Fibroblast of lung (primary cell): ENCODE data around the gene TRPC4AP. TPM values are rescaled to one million over a fixed set of nuclear protein-coding genes. Genes with fewer than 3 reads are reported as not detected.

Experiments used
- DNase-seq, 2 donors: peaks; one replicate each; pipeline versions ENCODE4 v3.0.0 to v3.0.0-alpha.2; 2010; ENCODE audit warnings: low read depth in 2 of 2
- H2AFZ ChIP-seq: 2 replicates; pipeline ENCODE4 v1.5.1; 2012; ENCODE audit warnings: low read length, control low read depth, inconsistent platforms
- H3K27ac ChIP-seq: 2 replicates; pipeline ENCODE4 v1.5.1; 2011; ENCODE audit warnings: low read length, control low read depth; ENCODE audit not compliant: insufficient read depth
- H3K27me3 ChIP-seq: 2 replicates; pipeline ENCODE4 v1.5.1; 2011; ENCODE audit warnings: mild to moderate bottlenecking, low read length; ENCODE audit not compliant: control insufficient read depth, insufficient read depth
- H3K36me3 ChIP-seq: 2 replicates; pipeline ENCODE4 v1.5.1; 2011; ENCODE audit warnings: low read length; ENCODE audit not compliant: control insufficient read depth, insufficient read depth
- H3K4me1 ChIP-seq: 2 replicates; pipeline ENCODE4 v1.5.1; 2011; ENCODE audit warnings: low read length; ENCODE audit not compliant: control insufficient read depth, insufficient read depth; ENCODE audit errors: extremely low read depth
- H3K4me2 ChIP-seq: 2 replicates; pipeline ENCODE4 v1.5.1; 2011; ENCODE audit warnings: low read length, control low read depth; ENCODE audit not compliant: insufficient read depth; ENCODE audit errors: extremely low read depth
- H3K4me3 ChIP-seq, 4 experiments: fragments of 200-600 bp in 1 of 4; sonication (generic) in 1 of 4; replicated peaks in 1 of 4; 2 replicates each; pipeline ENCODE4 v1.5.1; 2011 to 2016; ENCODE audit warnings: low read length in 4 of 4, low read depth in 3 of 4, mild to moderate bottlenecking in 3 of 4, control low read depth in 2 of 4, inconsistent platforms in 1 of 4, mixed read lengths in 1 of 4; ENCODE audit not compliant: insufficient read depth in 1 of 4; ENCODE audit errors: control extremely low read depth in 1 of 4
- H3K79me2 ChIP-seq: 2 replicates; pipeline ENCODE4 v1.5.1; 2012; ENCODE audit warnings: mild to moderate bottlenecking, low read length, inconsistent platforms; ENCODE audit not compliant: control insufficient read depth, insufficient read depth
- H3K9ac ChIP-seq: 2 replicates; pipeline ENCODE4 v1.5.1; 2011; ENCODE audit warnings: mild to moderate bottlenecking, low read length, control low read depth; ENCODE audit not compliant: insufficient read depth
- H3K9me3 ChIP-seq: 2 replicates; pipeline ENCODE4 v1.5.1; 2012; ENCODE audit warnings: low read depth, low read length; ENCODE audit not compliant: control insufficient read depth, insufficient read depth
- H4K20me1 ChIP-seq: 2 replicates; pipeline ENCODE4 v1.5.1; 2011; ENCODE audit warnings: low read length; ENCODE audit not compliant: control insufficient read depth, insufficient read depth; ENCODE audit errors: extremely low read depth
- EZH2 ChIP-seq: IDR thresholded peaks from 2 replicates; pipeline ENCODE4 v1.5.1; 2012; ENCODE audit warnings: low read length, control low read depth, mild to moderate bottlenecking; ENCODE audit errors: missing control alignments
- polyA plus RNA-seq, 2 donors: library from polyadenylated mRNA; depleted of rRNA in 1 of 2; stranded (reverse) in 1 of 2; unstranded in 1 of 2; fragments of >200 nt; gene quantifications; 2 replicates each; pipeline ENCODE4 v1.2.1, GENCODE V29; 2011 to 2012; ENCODE audit warnings: missing spikeins in 1 of 2
- total RNA-seq: library from RNA; depleted of rRNA; stranded (reverse); fragments of >200 nt; gene quantifications from 2 replicates; pipeline ENCODE4 v1.2.1, GENCODE V29; 2014
- TF ChIP-seq, protein P1 (sequence below), 2 donors: IDR thresholded peaks in 1 of 2; conservative IDR thresholded peaks in 1 of 2; 1 replicate in 1 of 2; 2 replicates in 1 of 2; pipeline ENCODE4 v1.5.1; 2011 to 2012; ENCODE audit warnings: low read length in 2 of 2, control low read depth in 1 of 2, inconsistent platforms in 1 of 2, low read depth in 1 of 2, mild to moderate bottlenecking in 1 of 2

TRPC4AP gene
- total and polyA plus RNA-seq, 2 donors (not counting 1 experiment from before 2014, with no cell fraction given): 63.1 to 89.7 TPM

DNA sequence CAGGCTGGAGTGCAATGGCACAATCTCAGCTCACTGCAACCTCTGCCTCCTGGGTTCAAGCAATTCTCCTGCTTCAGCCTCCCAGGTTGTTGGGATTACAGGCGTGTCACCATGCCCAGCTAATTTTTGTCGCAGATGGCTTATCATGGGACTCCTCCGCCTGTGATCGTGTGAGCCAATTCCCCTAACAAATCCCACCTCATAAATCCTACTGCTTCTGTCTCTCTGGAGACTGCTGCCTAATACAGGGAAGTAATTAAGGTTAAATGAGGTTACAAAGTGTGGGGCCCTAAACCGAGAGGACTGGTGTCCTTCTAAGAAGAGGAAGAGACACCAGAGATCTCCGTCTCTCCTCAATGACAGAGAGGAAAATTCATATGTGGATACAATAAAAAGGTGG is 52.0 kb downstream of the TRPC4AP start:
- no peak overlapping the region for H3K27ac ChIP-seq
- H2AFZ ChIP-seq: no peak overlapping the region
- H3K9ac ChIP-seq: no peak overlapping the region

GRCh38 chr20:35039846-35040489 is 52.6 kb downstream of the TRPC4AP start:
- DNase-seq: peak in 1 of 2 donors; percentile 4
- H3K79me2 ChIP-seq: no peaks in the 10 kb centered on the region
- H3K27me3 ChIP-seq: no peaks in the 10 kb centered on the region
- no peak overlapping the region for H3K4me3 ChIP-seq
- H2AFZ ChIP-seq: no peak overlapping the region
- TF ChIP-seq, protein P1, sequence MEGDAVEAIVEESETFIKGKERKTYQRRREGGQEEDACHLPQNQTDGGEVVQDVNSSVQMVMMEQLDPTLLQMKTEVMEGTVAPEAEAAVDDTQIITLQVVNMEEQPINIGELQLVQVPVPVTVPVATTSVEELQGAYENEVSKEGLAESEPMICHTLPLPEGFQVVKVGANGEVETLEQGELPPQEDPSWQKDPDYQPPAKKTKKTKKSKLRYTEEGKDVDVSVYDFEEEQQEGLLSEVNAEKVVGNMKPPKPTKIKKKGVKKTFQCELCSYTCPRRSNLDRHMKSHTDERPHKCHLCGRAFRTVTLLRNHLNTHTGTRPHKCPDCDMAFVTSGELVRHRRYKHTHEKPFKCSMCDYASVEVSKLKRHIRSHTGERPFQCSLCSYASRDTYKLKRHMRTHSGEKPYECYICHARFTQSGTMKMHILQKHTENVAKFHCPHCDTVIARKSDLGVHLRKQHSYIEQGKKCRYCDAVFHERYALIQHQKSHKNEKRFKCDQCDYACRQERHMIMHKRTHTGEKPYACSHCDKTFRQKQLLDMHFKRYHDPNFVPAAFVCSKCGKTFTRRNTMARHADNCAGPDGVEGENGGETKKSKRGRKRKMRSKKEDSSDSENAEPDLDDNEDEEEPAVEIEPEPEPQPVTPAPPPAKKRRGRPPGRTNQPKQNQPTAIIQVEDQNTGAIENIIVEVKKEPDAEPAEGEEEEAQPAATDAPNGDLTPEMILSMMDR (conservative IDR thresholded peaks at IDR 0.05 in 1 of 2, IDR thresholded peaks at IDR 0.05 in 1 of 2; ENCODE audit: low read depth in 1 of 2, low read length in 2 of 2): no peak
- TF ChIP-seq EZH2: no peak
- H3K27ac ChIP-seq: no peak overlapping the region
- no peak overlapping the region for H3K4me2 ChIP-seq
- H3K9ac ChIP-seq: no peak overlapping the region
- no peaks in the 10 kb centered on the region for H3K4me1 ChIP-seq
- peaks cover 5% of the 10 kb centered on the region for H3K36me3 ChIP-seq
- H3K9me3 ChIP-seq: no peaks in the 10 kb centered on the region
- H4K20me1 ChIP-seq: no peaks in the 10 kb centered on the region

More for the DNA sequence above, 52.0 kb downstream of the TRPC4AP start:
- no peak for DNase-seq
- Histone ChIP-seq H3K9me3 (no peaks in the 10 kb centered on the region), H3K36me3 (peaks cover 4% of the 10 kb centered on the region), H3K4me1 (no peaks in the 10 kb centered on the region), H4K20me1 (no peaks in the 10 kb centered on the region), H3K79me2 (no peaks in the 10 kb centered on the region), H3K4me3 (no peak overlapping the region), H3K27me3 (no peaks in the 10 kb centered on the region), H3K4me2 (no peak overlapping the region)
- no peak for TF ChIP-seq EZH2
- TF ChIP-seq, protein P1 (conservative IDR thresholded peaks at IDR 0.05 in 1 of 2, IDR thresholded peaks at IDR 0.05 in 1 of 2; ENCODE audit: low read depth in 1 of 2, low read length in 2 of 2): no peak

- H3K9ac ChIP-seq: no peak overlapping the region
- H3K4me2 ChIP-seq: no peak overlapping the region
- H3K9me3 ChIP-seq: no peaks in the 10 kb centered on the region
- no peak for DNase-seq
- H4K20me1 ChIP-seq: no peaks in the 10 kb centered on the region
- H2AFZ ChIP-seq: no peak overlapping the region
- H3K36me3 ChIP-seq: peaks cover 7% of the 10 kb centered on the region
- TF ChIP-seq, protein P1 (conservative IDR thresholded peaks at IDR 0.05 in 1 of 2, IDR thresholded peaks at IDR 0.05 in 1 of 2; ENCODE audit: low read depth in 1 of 2, low read length in 2 of 2): no peak
- no peak for TF ChIP-seq EZH2
- no peak overlapping the region for H3K27ac ChIP-seq
- no peak overlapping the region for H3K4me3 ChIP-seq
- H3K4me1 ChIP-seq: no peaks in the 10 kb centered on the region
- H3K27me3 ChIP-seq: no peaks in the 10 kb centered on the region
- no peaks in the 10 kb centered on the region for H3K79me2 ChIP-seq
Measured at GRCh38 chr20:35039146-35039545, 53.5 kb downstream of the TRPC4AP start.
